K562 (cell line): ENCODE measurements around the gene LEAP2. TPM values are rescaled to one million over a fixed set of nuclear protein-coding genes. Genes with fewer than 3 reads are reported as not detected.

ENCODE experiments used
- ARID2 ChIP-seq: fragments of 450-650 bp; IDR thresholded peaks from 2 replicates; pipeline ENCODE4 v1.6.1; 2017; ENCODE audit warnings: antibody characterized with exemption, mild to moderate bottlenecking
- ATF7 ChIP-seq: fragments of 450-650 bp; IDR thresholded peaks from 2 replicates; pipeline ENCODE4 v1.7.1; 2014; ENCODE audit warnings: mild to moderate bottlenecking, moderate library complexity
- BDP1 ChIP-seq: IDR thresholded peaks from 3 replicates; pipeline ENCODE4 v1.6.1; 2011; ENCODE audit not compliant: insufficient read length, insufficient read depth
- C11orf30 ChIP-seq: fragments of 450-650 bp; IDR thresholded peaks from 2 replicates; pipeline ENCODE4 v1.6.1; 2016; ENCODE audit warnings: low read depth, mild to moderate bottlenecking
- CREB5 ChIP-seq: fragments of 250-450 bp; sonication (Bioruptor Pico); IDR thresholded peaks from 2 replicates; pipeline ENCODE4 v1.5.0; 2020; ENCODE audit warnings: mild to moderate bottlenecking
- ETV1 ChIP-seq: fragments of 450-650 bp; conservative IDR thresholded peaks from 2 replicates; pipeline ENCODE4 v1.6.1; 2016; ENCODE audit warnings: missing genetic modification characterization, control low read depth, low read depth, missing compliant biosample characterization
- FOXK1 ChIP-seq: sonication (generic); formaldehyde crosslinking; IDR thresholded peaks from 2 replicates; pipeline ENCODE4 v1.8.0; 2022; ENCODE audit warnings: missing genetic modification reagents, mild to moderate bottlenecking, borderline replicate concordance
- HDAC8 ChIP-seq: fragments of 450-650 bp; IDR thresholded peaks from 2 replicates; pipeline ENCODE4 v1.6.1; 2016; ENCODE audit warnings: mild to moderate bottlenecking, missing genetic modification characterization, moderate library complexity, missing compliant biosample characterization
- HMGN3 ChIP-seq: IDR thresholded peaks from 2 replicates; pipeline ENCODE4 v1.6.1; 2011; ENCODE audit warnings: borderline replicate concordance, low read depth, mild to moderate bottlenecking, mixed read lengths, low read length; ENCODE audit not compliant: insufficient read length; ENCODE audit errors: extremely low read depth
- HMGXB4 ChIP-seq: sonication (generic); formaldehyde crosslinking; IDR thresholded peaks from 2 replicates; pipeline ENCODE4 v1.8.1; 2023; ENCODE audit warnings: mild to moderate bottlenecking, missing genetic modification reagents
- KLF1 ChIP-seq: fragments of 450-650 bp; IDR thresholded peaks from 2 replicates; pipeline ENCODE4 v1.6.1; 2016; ENCODE audit warnings: missing genetic modification characterization, missing compliant biosample characterization
- KLF10 ChIP-seq: fragments of 250-450 bp; sonication (Bioruptor Pico); IDR thresholded peaks from 2 replicates; pipeline ENCODE4 v1.6.1; 2021; ENCODE audit warnings: matching md5 sums
- KLF13 ChIP-seq: fragments of 450-650 bp; IDR thresholded peaks from 2 replicates; pipeline ENCODE4 v1.6.1; 2016; ENCODE audit warnings: missing genetic modification characterization, low read depth, mild to moderate bottlenecking, missing compliant biosample characterization, moderate library complexity, borderline replicate concordance
- MCM5 ChIP-seq: fragments of 450-650 bp; IDR thresholded peaks from 2 replicates; pipeline ENCODE4 v1.6.1; 2016; ENCODE audit warnings: low read depth
- MCM7 ChIP-seq, 2 experiments: fragments of 450-650 bp; IDR thresholded peaks; 2 replicates each; pipeline ENCODE4 v1.6.1; 2016 to 2018
- NUFIP1 ChIP-seq: fragments of 450-650 bp; IDR thresholded peaks from 2 replicates; pipeline ENCODE4 v1.6.1; 2018; ENCODE audit not compliant: partially characterized antibody
- PURB ChIP-seq: sonication (generic); formaldehyde crosslinking; IDR thresholded peaks from 2 replicates; pipeline ENCODE4 v1.9.0; 2021; ENCODE audit warnings: low read depth, mild to moderate bottlenecking, missing genetic modification reagents
- RB1 ChIP-seq: fragments of 450-650 bp; IDR thresholded peaks from 2 replicates; pipeline ENCODE4 v1.6.1; 2017; ENCODE audit warnings: low read depth, mild to moderate bottlenecking
- RBM14 ChIP-seq: fragments of 200-400 bp; formaldehyde crosslinking; IDR thresholded peaks from 2 replicates; pipeline ENCODE4 v1.6.1; 2018; ENCODE audit warnings: low read depth, mild to moderate bottlenecking, low read length, moderate library complexity, borderline replicate concordance; ENCODE audit not compliant: insufficient read depth
- STAT5B ChIP-seq: fragments of 250-450 bp; sonication (Bioruptor Pico); IDR thresholded peaks from 2 replicates; pipeline ENCODE4 v1.8.0; 2021; ENCODE audit warnings: mild to moderate bottlenecking, inconsistent platforms
- TFAM ChIP-seq: fragments of 250-450 bp; sonication (Bioruptor Pico); conservative IDR thresholded peaks from 2 replicates; pipeline ENCODE4 v1.5.0; 2021; ENCODE audit warnings: mild to moderate bottlenecking, moderate library complexity
- THRB ChIP-seq: fragments of 450-650 bp; formaldehyde crosslinking; conservative IDR thresholded peaks from 2 replicates; pipeline ENCODE4 v1.4.0; 2022; ENCODE audit warnings: mild to moderate bottlenecking, missing genetic modification characterization
- TSC22D4 ChIP-seq: fragments of 450-650 bp; IDR thresholded peaks from 2 replicates; pipeline ENCODE4 v1.6.1; 2016; ENCODE audit warnings: missing genetic modification characterization, missing biosample characterization, control low read depth
- ZBED1 ChIP-seq: IDR thresholded peaks from 2 replicates; pipeline ENCODE4 v1.6.1; 2014
- ZEB2 ChIP-seq: fragments of 450-650 bp; IDR thresholded peaks from 2 replicates; pipeline ENCODE4 v1.6.1; 2016
- ZNF511 ChIP-seq: sonication (generic); formaldehyde crosslinking; IDR thresholded peaks from 2 replicates; pipeline ENCODE4 v1.8.0; 2022; ENCODE audit warnings: mild to moderate bottlenecking, missing genetic modification reagents
- polyA plus RNA-seq, 8 experiments: library from polyadenylated mRNA; depleted of rRNA in 4 of 8; stranded (reverse) in 5 of 8; unstranded in 3 of 8; fragments of >200 nt; fragmentation: Nextera tagmentation in 2 of 8; fragmentation: Illumina TruSeq in 1 of 8; extraction: Ambion mirVana in 2 of 8; extraction: Trizol in 1 of 8; gene quantifications; 2 replicates each; pipeline versions ENCODE4 v1.2.1 to v1.2.3, GENCODE V29; 2011 to 2014; ENCODE audit warnings: inconsistent platforms in 1 of 8, missing spikeins in 1 of 8
- total RNA-seq, 7 experiments: library from RNA; depleted of rRNA in 6 of 7; stranded (reverse); fragments of >200 nt in 6 of 7; fragmentation: Illumina TruSeq in 2 of 7; extraction: Trizol in 2 of 7; gene quantifications; 2 replicates each; pipeline versions ENCODE4 v1.2.1 to v1.2.3, GENCODE V29; 2011 to 2021; ENCODE audit warnings: low replicate concordance in 1 of 7

LEAP2 gene
- total and polyA plus RNA-seq, 9 of the 15 experiments (the other 6 are each of a cell fraction or from before 2014, with no cell fraction given) = 1.1 to 5.6 (median 2.5) TPM

- TF ChIP-seq RBM14 (no peak), KLF1 (0 out of 2 replicates have a peak, but pooled peaks have one; percentile 11), CREB5 (CRISPR knock-in tag) (no peak), ATF7 (peak; percentile 99), NUFIP1 (no peak), ZBED1 (no peak; the same call in 1 of the 2 replicates), PURB (no peak), RB1 (no peak), MCM5 (no peak), THRB (CRISPR knock-in tag) (no peak), HMGXB4 (CRISPR knock-in tag) (no peak; the same call in 1 of the 2 replicates), HMGN3 (no peak), TFAM (CRISPR knock-in tag) (no peak), MCM7 (IDR thresholded peaks at IDR 0.05) (no peak), ETV1 (peak; percentile 17; the same call in 1 of the 2 replicates), KLF10 (CRISPR knock-in tag) (no peak), KLF13 (tag) (no peak), TSC22D4 (no peak), HDAC8 (no peak), FOXK1 (CRISPR knock-in tag) (0 out of 2 replicates have a peak, but pooled peaks have one; percentile 17), C11orf30 (peak; percentile 83), ZNF511 (0 out of 2 replicates have a peak, but pooled peaks have one; percentile 8), BDP1 (no peak), ZEB2 (no peak), ARID2 (no peak), STAT5B (no peak)
These were observed 7.0 kb upstream of the LEAP2 start, which contains the start of the genes GDF9 and UQCRQ (continued) for GRCh38 chr5:132866342-132867045.
